ENCODE measurements around the gene TAS2R60.
"Not testable (repeated sequence)": the region's sequence is repeated elsewhere in the genome, so short reads cannot be mapped to it uniquely, and the experiment has no call there.

- TF ChIP-seq EZH2 (IDR thresholded peaks at IDR 0.05; ENCODE audit: insufficient read depth, poor library complexity, severe bottlenecking); EZH2phosphoT487 (IDR thresholded peaks at IDR 0.05; ENCODE audit: insufficient read depth, low read depth): not testable (repeated sequence)
These were observed 22.6 kb upstream of the TAS2R60 start for GRCh38 chr7:143420624-143421023.

Measured in GM23248 (cell line).